CD14-positive monocyte (primary cell): ENCODE results near the gene ADIPOR1. TPM values are rescaled to one million over a fixed set of nuclear protein-coding genes. Genes with fewer than 3 reads are reported as not detected.
"Not testable (repeated sequence)": the region's sequence is repeated elsewhere in the genome, so short reads cannot be mapped to it uniquely, and the experiment has no call there.

ENCODE experiments used
- DNase-seq, 3 donors: peaks; one replicate each; pipeline ENCODE4 v3.0.0-alpha.2; 2011 to 2022
- H2AFZ ChIP-seq: 2 replicates; pipeline ENCODE4 v1.6.0; 2012; ENCODE audit warnings: mild to moderate bottlenecking, low read depth, low read length, inconsistent platforms; ENCODE audit not compliant: insufficient read depth, poor library complexity, severe bottlenecking
- H3K27ac ChIP-seq, 2 donors: 1 replicate in 1 of 2; 2 replicates in 1 of 2; pipeline ENCODE4 v1.5.1; 2012 to 2013; ENCODE audit warnings: low read length in 2 of 2, control low read depth in 1 of 2, inconsistent platforms in 1 of 2, low read depth in 1 of 2, mild to moderate bottlenecking in 1 of 2
- H3K27me3 ChIP-seq, 2 donors: one replicate each; pipeline versions ENCODE4 v1.6.0 to v1.6.1; 2011 to 2013; ENCODE audit warnings: low read length in 2 of 2; ENCODE audit not compliant: control insufficient read depth in 2 of 2, insufficient read depth in 2 of 2
- H3K36me3 ChIP-seq, 2 donors: replicated peaks in 1 of 2; 1 replicate in 1 of 2; 2 replicates in 1 of 2; pipeline versions ENCODE4 v1.5.1 to v1.6.1; 2012 to 2013; ENCODE audit warnings: low read length in 2 of 2, control low read depth in 1 of 2, inconsistent platforms in 1 of 2, mild to moderate bottlenecking in 1 of 2; ENCODE audit not compliant: insufficient read depth in 2 of 2, control insufficient read depth in 1 of 2
- H3K4me1 ChIP-seq, 2 donors: 1 replicate in 1 of 2; 2 replicates in 1 of 2; pipeline versions ENCODE4 v1.5.1 to v1.6.1; 2012 to 2013; ENCODE audit warnings: low read length in 2 of 2, control low read depth in 1 of 2, inconsistent platforms in 1 of 2, mild to moderate bottlenecking in 1 of 2, moderate library complexity in 1 of 2; ENCODE audit not compliant: insufficient read depth in 2 of 2, control insufficient read depth in 1 of 2
- H3K4me2 ChIP-seq: replicated peaks from 2 replicates; pipeline ENCODE3; 2012; ENCODE audit warnings: low read length, moderate library complexity, mild to moderate bottlenecking; ENCODE audit not compliant: poor library complexity, severe bottlenecking; ENCODE audit errors: extremely low read depth
- H3K4me3 ChIP-seq, 3 experiments: fragments of 200-600 bp in 1 of 3; sonication (generic) in 1 of 3; replicated peaks in 1 of 3; 1 replicate in 2 of 3; 2 replicates in 1 of 3; pipeline ENCODE4 v1.5.1; 2011 to 2013; ENCODE audit warnings: low read length in 3 of 3, mild to moderate bottlenecking in 3 of 3, control low read depth in 2 of 3, low read depth in 2 of 3, inconsistent platforms in 1 of 3, moderate library complexity in 1 of 3
- H3K79me2 ChIP-seq: 2 replicates; pipeline ENCODE4 v1.6.0; 2012; ENCODE audit warnings: mild to moderate bottlenecking, control low read depth, inconsistent platforms, low read length, moderate library complexity; ENCODE audit not compliant: insufficient read depth
- H3K9ac ChIP-seq: 2 replicates; pipeline ENCODE4 v1.6.0; 2017; ENCODE audit warnings: low read length, mild to moderate bottlenecking; ENCODE audit not compliant: insufficient read depth, poor library complexity, severe bottlenecking
- H3K9me3 ChIP-seq, 2 donors: replicated peaks in 1 of 2; 1 replicate in 1 of 2; 2 replicates in 1 of 2; pipeline versions ENCODE4 v1.5.1 to v1.6.1; 2012 to 2013; ENCODE audit warnings: low read length in 2 of 2, control low read depth in 1 of 2; ENCODE audit not compliant: control insufficient read depth in 1 of 2, insufficient read depth in 1 of 2
- H4K20me1 ChIP-seq: 2 replicates; pipeline ENCODE4 v1.6.0; 2012; ENCODE audit warnings: mild to moderate bottlenecking, low read length, control low read depth, moderate library complexity; ENCODE audit not compliant: insufficient read depth
- H3K27ac Mint-ChIP-seq, 7 donors: one replicate each; pipeline ENCODE4 v1.8.0; 2020; ENCODE audit warnings: mild to moderate bottlenecking in 7 of 7, mixed read lengths in 7 of 7, moderate library complexity in 6 of 7, inconsistent platforms in 2 of 7
- H3K27me3 Mint-ChIP-seq, 3 donors: one replicate each; pipeline ENCODE4 v1.8.0; 2021 to 2022; ENCODE audit warnings: low read depth in 3 of 3, mild to moderate bottlenecking in 3 of 3, mixed read lengths in 3 of 3, moderate library complexity in 3 of 3, inconsistent platforms in 1 of 3
- H3K36me3 Mint-ChIP-seq, 2 donors: one replicate each; pipeline ENCODE4 v1.8.0; 2020; ENCODE audit warnings: mixed read lengths in 2 of 2, inconsistent platforms in 1 of 2, mild to moderate bottlenecking in 1 of 2
- H3K4me1 Mint-ChIP-seq: one replicate; pipeline ENCODE4 v1.8.0; 2020; ENCODE audit warnings: mild to moderate bottlenecking, mixed read lengths
- H3K4me3 Mint-ChIP-seq, 2 donors: one replicate each; pipeline ENCODE4 v1.8.0; 2020; ENCODE audit warnings: mild to moderate bottlenecking in 2 of 2, mixed read lengths in 2 of 2, moderate library complexity in 1 of 2
- H3K9me3 Mint-ChIP-seq, 7 donors: one replicate each; pipeline ENCODE4 v1.8.0; 2020 to 2022; ENCODE audit warnings: mixed read lengths in 7 of 7, mild to moderate bottlenecking in 6 of 7, moderate library complexity in 6 of 7, inconsistent platforms in 2 of 7
- WGBS: methylation state at CpG from one replicate; pipeline ENCODE4 v1.1.5; 2013; ENCODE audit warnings: missing lambda C conversion rate; ENCODE audit not compliant: insufficient coverage; 5-methylcytosine and 5-hydroxymethylcytosine counted together
- intact Hi-C, 2 donors: fragments of 100-400 bp; cut with micrococcal nuclease; formaldehyde crosslinking; loops; one replicate each; pipeline versions ENCODE4 v1.15.0 to v1.15.1; 2023
- polyA plus RNA-seq, 3 donors: library from polyadenylated mRNA; depleted of rRNA in 1 of 3; unstranded in 2 of 3; stranded (reverse) in 1 of 3; fragments of 300-500 nt in 2 of 3; fragments of >200 nt in 1 of 3; fragmentation: Illumina TruSeq in 2 of 3; gene quantifications; 1 replicate in 2 of 3; 2 replicates in 1 of 3; pipeline ENCODE4 v1.2.3, GENCODE V29; 2012 to 2021
- TF ChIP-seq, protein P1 (sequence below): fragments of 200-600 bp; IDR thresholded peaks from one replicate; pipeline ENCODE4 v1.8.0; 2022; ENCODE audit warnings: antibody characterized with exemption, mild to moderate bottlenecking

ADIPOR1 gene
- polyA plus RNA-seq, 3 donors: 140 to 216 (median 197) TPM

DNA sequence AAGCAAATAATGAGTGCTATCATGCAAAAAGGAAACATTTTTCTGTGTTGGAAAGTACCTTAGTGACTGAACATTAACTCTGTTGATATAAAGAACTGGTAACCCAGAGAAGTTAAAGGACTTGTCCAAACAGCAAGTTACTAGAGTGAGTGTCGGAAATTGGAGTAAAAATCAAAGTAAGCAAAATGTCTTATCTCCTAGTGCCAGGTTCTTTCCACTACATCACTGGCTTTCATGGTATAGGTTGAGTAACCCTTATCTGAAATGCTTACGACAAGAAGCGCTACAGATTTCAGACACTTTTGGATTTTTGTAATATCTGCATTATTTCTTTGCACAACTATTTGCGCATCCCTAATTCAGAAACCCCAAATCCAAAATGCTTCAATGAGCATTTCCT, 52.8 kb downstream of the ADIPOR1 start:
- Mint-ChIP-seq H3K4me1 (no peaks in the 10 kb centered on the region), H3K27ac (no peak overlapping the region), H3K4me3 (no peak overlapping the region), H3K27me3 (no peaks in the 10 kb centered on the region), H3K36me3 (peaks cover 58 to 71% of the 10 kb centered on the region in 2 donors), H3K9me3 (peaks cover 0 to 1% (median 0%) of the 10 kb centered on the region in 7 donors)
- Histone ChIP-seq H3K4me3 (no peak overlapping the region), H2AFZ (no peak overlapping the region), H3K9ac (no peak overlapping the region), H4K20me1 (no peaks in the 10 kb centered on the region), H3K79me2 (no peaks in the 10 kb centered on the region), H3K36me3 (peaks cover 69 to 87% of the 10 kb centered on the region in 2 donors), H3K27me3 (no peaks in the 10 kb centered on the region), H3K9me3 (no peaks in the 10 kb centered on the region), H3K4me1 (no peaks in the 10 kb centered on the region), H3K4me2 (no peak overlapping the region), H3K27ac (no peak overlapping the region)
- TF ChIP-seq, protein P1, sequence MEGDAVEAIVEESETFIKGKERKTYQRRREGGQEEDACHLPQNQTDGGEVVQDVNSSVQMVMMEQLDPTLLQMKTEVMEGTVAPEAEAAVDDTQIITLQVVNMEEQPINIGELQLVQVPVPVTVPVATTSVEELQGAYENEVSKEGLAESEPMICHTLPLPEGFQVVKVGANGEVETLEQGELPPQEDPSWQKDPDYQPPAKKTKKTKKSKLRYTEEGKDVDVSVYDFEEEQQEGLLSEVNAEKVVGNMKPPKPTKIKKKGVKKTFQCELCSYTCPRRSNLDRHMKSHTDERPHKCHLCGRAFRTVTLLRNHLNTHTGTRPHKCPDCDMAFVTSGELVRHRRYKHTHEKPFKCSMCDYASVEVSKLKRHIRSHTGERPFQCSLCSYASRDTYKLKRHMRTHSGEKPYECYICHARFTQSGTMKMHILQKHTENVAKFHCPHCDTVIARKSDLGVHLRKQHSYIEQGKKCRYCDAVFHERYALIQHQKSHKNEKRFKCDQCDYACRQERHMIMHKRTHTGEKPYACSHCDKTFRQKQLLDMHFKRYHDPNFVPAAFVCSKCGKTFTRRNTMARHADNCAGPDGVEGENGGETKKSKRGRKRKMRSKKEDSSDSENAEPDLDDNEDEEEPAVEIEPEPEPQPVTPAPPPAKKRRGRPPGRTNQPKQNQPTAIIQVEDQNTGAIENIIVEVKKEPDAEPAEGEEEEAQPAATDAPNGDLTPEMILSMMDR: no peak
- DNase-seq: no peak
- intact Hi-C loops: no loop called here
- no CpG with 5 or more reads among the region's 4 CpGs for WGBS

DNA sequence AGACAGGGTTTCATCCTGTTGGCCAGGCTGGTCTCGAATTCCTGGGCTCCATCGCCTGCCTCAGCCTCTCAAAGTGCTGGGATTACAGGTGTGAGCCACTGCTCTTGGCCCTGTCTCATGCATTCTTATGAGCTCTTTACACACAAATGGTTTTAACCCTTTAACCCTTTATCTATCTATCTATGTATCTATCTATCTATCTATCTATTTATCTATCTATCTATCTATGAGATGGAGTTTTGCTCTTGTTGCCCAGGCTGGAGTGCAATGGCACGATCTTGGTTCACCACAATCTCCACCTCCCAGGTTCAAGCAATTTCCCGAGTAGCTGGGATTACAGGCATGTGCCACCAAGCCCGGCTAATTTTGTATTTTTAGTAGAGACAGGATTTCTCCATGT, 54.3 kb downstream of the ADIPOR1 start:
- WGBS: no CpG with 5 or more reads among the region's 5 CpGs
- H3K79me2 ChIP-seq, H3K27me3 ChIP-seq, H3K9ac ChIP-seq, H3K4me3 ChIP-seq, H3K4me2 ChIP-seq, H3K4me1 Mint-ChIP-seq, H3K4me3 Mint-ChIP-seq, intact Hi-C loops, DNase-seq, H3K9me3 Mint-ChIP-seq, H2AFZ ChIP-seq, H3K4me1 ChIP-seq, H3K27ac ChIP-seq, H3K27me3 Mint-ChIP-seq, H3K27ac Mint-ChIP-seq, H3K9me3 ChIP-seq, H4K20me1 ChIP-seq: not testable (repeated sequence)
- H3K36me3 Mint-ChIP-seq: peaks cover 54 to 73% of the 10 kb centered on the region in 2 donors
- H3K36me3 ChIP-seq: peaks cover 66 to 85% of the 10 kb centered on the region in 2 donors
